Endometrium (tissue), 2 donors: Measurements from ENCODE around the gene TMPRSS2.

Experiments
- FAIRE-seq: peaks from 2 replicates; lab custom pipeline; 2012; peaks lifted over from hg19 to GRCh38; lab: Jason Lieb, UNC
- donor health status: control.
- donor health status: control.

TMPRSS2 gene

GRCh38 chr21:41481191-41481590 lies 26.8 kb downstream of the TMPRSS2 start:
- no peak for FAIRE-seq

GRCh38 chr21:41480086-41480690 lies 27.8 kb downstream of the TMPRSS2 start:
- no peak for FAIRE-seq

DNA sequence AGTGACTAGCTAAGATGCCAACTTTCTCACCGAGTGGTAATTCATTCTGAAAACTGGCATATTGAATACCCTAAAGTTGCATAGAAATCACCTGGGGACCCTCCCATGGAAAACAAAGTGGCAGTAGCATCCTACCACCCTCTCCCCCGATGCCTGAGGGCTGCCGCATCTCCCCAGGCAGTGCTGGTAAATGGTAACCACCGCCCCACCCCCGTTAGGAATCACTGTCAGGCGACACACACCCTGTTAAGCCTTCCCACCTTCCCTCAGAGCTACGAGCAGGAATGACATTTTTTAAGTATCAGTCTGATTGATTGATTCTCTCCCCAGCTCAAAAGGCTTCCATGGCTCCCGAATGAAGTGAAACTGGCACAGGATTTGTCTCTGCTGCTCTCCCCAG lies 28.3 kb downstream of the TMPRSS2 start:
- no peak for FAIRE-seq

- FAIRE-seq = no peak
These were observed 29.4 kb downstream of the TMPRSS2 start for GRCh38 chr21:41478319-41479177.

GRCh38 chr21:41477641-41478318 lies 30.2 kb downstream of the TMPRSS2 start:
- FAIRE-seq = no peak

- no peak for FAIRE-seq
These were observed 32.1 kb downstream of the TMPRSS2 start for GRCh38 chr21:41475714-41476420.

DNA sequence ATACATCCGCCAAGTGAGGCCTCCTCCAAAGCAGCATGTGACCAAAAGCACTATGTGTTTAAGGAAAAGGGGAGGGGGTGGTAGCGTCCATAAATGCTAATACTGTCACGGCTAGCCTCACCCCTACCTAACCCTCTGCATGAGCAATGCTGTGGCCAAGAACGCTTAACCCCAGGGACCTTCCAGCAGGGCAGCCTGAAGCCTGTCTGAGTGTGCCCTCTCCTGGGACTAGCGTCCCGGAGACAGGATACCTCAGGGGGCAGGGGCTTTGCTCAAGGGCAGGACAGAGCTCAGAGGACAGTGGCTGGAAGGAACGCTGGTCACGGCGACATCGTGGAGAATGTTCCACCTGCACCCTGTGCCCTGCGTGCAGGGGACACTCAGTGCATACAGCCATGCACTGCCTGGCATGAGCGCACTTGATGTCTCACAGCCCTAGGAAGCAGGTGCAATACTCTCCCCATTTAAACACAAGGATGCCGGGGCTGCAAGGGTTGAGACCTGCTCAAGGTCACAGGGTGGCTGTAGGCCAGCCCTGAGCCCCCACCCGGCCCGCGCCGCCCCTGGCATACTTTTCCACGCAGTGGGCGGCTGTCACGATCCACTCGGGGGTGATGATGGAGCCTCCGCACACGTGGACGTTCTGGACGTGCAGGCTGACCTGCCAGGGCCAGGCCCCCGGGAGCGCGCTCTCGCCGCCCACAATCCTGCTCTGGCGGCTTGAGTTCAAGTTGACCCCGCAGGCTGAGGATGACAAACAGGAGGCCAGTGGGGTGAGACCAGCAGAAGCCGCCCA lies 35.0 kb downstream of the TMPRSS2 start:
- FAIRE-seq = no peak

GRCh38 chr21:41470054-41470453 lies 37.9 kb downstream of the TMPRSS2 start:
- FAIRE-seq = no peak

DNA sequence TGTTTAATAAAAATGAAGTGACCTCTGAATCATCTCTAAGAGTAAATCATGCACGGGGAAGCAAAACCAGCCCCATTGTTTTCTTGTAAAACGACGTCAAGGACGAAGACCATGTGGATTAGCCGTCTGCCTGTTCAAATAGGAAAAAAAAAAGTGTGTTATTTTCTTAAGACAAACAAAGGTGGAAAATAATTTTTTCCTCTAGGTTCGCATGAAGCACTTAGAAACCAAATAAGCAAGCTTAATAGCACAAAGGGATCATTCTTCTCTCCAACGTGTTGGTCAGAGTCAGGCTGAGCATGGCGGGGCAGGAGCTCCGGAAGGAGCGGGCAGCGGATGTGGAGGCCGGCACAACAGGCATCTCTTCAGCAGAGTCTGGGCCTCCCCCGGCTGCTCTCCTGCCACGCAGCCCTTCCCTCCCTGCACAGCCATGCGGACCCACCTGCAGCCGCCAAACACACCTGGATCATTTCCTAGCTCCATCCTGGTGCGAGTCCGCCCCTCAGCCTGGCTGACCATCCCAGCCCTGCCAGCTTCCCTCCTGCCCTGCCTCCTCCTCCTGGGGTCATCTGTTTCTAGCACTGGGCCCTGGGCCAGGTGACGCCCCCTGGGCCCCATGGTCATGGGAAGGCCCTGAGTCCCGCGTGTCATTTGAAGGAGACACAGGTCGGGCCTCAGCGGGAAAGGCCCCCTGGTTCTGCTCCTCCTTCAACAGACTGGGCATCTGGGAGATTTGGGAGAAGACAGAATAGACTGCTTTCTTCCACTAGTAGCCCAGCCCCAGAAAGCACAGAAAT lies 41.7 kb downstream of the TMPRSS2 start:
- no peak for FAIRE-seq

- no peak for FAIRE-seq
These were observed 42.7 kb downstream of the TMPRSS2 start for GRCh38 chr21:41465176-41465781.

DNA sequence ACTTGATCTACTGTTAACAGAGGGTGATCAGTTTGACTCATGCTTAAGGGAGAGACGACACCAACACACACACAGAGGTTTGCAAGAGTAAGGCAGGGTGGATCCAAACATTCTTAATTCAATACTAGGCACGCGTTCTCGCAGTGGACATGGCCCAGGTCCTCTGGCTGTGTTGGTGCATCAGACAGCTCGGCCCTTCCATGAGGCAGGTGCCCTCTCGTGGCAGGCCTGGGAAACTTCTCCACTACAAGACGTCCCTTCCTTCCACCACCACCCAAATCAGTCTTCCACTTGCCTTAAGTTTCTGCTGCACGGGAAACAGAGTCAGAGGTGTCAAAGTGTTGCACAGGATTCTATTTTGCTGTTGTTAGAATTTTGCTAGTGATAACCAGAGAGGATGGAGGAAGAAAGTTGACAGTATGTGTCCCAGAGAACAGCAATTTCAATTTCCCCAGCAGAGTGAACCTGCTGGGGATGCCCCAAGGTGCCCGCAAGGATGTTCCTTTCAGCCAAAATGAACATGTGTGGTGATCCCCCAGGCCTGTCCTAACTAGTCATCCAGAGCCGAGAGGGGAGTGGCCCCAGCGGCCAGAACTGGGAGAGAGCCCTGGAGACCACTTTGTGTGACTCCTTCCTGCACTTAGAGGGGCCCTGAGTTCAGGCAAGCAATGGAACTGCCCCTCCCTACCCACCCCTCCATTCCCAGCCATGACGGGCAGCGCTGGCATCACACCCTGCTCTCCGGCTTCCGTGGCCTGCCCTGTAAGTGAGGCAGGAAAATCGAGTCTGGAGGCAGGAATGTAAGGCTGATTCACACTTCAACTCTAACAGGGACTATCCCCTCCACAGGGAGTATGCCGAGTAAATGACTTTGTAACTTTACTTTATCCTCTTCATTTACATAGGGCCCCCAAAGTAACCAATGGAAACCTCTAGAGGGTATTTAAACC lies 47.1 kb downstream of the TMPRSS2 start:
- no peak for FAIRE-seq

- no peak for FAIRE-seq
These were observed 47.9 kb downstream of the TMPRSS2 start for GRCh38 chr21:41459884-41460534.

DNA sequence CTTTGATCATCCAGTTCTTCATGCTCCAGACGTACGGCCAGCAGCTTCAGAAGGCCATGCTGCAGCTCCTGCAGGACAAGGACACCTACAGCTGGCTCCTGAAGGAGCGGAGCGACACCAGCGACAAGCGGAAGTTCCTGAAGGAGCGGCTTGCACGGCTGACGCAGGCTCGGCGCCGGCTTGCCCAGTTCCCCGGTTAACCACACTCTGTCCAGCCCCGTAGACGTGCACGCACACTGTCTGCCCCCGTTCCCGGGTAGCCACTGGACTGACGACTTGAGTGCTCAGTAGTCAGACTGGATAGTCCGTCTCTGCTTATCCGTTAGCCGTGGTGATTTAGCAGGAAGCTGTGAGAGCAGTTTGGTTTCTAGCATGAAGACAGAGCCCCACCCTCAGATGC lies 49.4 kb downstream of the TMPRSS2 start:
- no peak for FAIRE-seq

DNA sequence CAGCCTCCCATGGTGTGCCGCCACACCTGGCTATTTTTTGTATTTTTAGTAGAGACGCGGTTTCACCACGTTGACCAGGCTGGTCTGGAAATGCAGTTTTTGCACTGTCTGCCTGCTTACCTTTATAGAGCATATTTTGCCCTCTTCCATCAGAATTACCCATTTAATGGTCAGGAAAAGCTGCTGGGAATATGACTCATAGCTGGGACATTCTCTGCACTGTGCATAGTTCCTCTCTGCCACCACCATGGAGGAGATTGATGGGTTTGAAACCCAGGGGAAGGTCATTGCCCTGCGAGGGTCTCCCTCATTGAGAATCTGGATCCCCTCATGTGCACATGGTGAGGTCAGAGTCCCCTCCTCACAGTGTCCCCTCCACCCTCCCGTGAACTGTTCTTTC lies 49.8 kb downstream of the TMPRSS2 start:
- no peak for FAIRE-seq

DNA sequence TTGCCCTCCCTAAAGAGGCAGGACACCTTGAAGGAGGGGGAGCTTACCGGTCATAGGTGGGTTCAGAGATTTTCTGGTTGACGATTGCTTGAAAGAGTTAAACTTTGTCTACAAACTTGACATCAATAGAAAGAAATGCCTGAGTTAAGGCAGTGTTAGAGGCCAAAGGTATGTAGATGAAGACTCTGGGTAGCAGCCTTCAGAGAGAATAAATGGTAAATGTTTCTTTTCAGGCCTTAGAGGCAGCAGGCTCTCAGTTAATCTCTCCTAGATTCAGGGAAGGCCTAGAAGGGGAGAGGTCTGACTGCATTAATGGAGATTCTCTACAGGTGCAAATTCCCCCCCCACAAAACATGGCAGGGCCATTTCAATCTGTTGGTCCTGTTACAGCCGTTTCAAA lies 54.2 kb downstream of the TMPRSS2 start:
- no peak for FAIRE-seq

DNA sequence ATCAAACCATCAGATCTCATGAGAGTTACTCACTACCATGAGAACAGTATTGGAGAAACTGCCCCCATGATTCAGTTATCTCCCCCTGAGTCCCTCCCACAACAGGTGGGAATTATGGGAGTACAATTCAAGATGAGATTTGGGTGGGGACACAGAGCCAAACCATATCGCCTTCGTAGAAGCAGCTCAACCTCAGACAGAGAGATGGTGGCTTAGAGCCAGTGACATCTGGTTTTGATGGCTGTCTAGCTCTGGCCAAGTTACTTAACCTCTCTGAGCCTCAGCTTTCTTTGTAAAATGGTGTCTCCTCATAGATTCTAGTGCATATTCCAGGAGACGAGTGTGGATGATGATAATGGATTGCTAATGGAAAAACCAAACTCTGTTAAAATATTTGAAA lies 54.8 kb downstream of the TMPRSS2 start:
- FAIRE-seq = no peak

GRCh38 chr21:41451753-41452676 lies 55.9 kb downstream of the TMPRSS2 start:
- no peak for FAIRE-seq

- no peak for FAIRE-seq
These were observed 58.3 kb downstream of the TMPRSS2 start for GRCh38 chr21:41449613-41450012.
